AG04450 (cell line): ENCODE data around the gene FLT3. TPM values are rescaled to one million over a fixed set of nuclear protein-coding genes. Genes with fewer than 3 reads are reported as not detected.
"Not testable (repeated sequence)": the region's sequence is repeated elsewhere in the genome, so short reads cannot be mapped to it uniquely, and the experiment has no call there.

Experiments used
- CTCF ChIA-PET: fragments of 300-600, 350-600 bp; formaldehyde crosslinking; extraction: SDS; loops from one replicate; lab custom pipeline; 2022; ENCODE audit warnings: antibody characterized with exemption, inconsistent platforms; lab: Charles Lee
- POLR2A ChIA-PET: fragments of 350-600 bp; formaldehyde crosslinking; extraction: SDS; loops from one replicate; lab custom pipeline; 2021; ENCODE audit warnings: antibody characterized with exemption, inconsistent platforms; lab: Yijun Ruan, JAX
- DNase-seq: peaks from one replicate; pipeline ENCODE4 v3.0.0-alpha.2; 2011; ENCODE audit warnings: low read depth, low spot score
- H3K27ac ChIP-seq: one replicate; pipeline ENCODE4 v1.5.1; 2012; ENCODE audit warnings: low read depth, low read length, control low read depth
- H3K27me3 ChIP-seq: one replicate; pipeline ENCODE4 v1.6.0; 2012; ENCODE audit warnings: low read length; ENCODE audit not compliant: control insufficient read depth, insufficient read depth
- H3K4me3 ChIP-seq: 2 replicates; pipeline ENCODE4 v1.5.1; 2011; ENCODE audit warnings: mild to moderate bottlenecking, low read depth, low read length, control low read depth
- H3K9me3 ChIP-seq: 2 replicates; pipeline ENCODE4 v1.5.1; 2012; ENCODE audit warnings: low read length; ENCODE audit not compliant: control insufficient read depth, insufficient read depth
- polyA plus RNA-seq: library from polyadenylated mRNA; depleted of rRNA; stranded (reverse); fragments of >200 nt; gene quantifications from 2 replicates; pipeline ENCODE4 v1.2.3, GENCODE V29; 2011
- TF ChIP-seq, protein P1 (sequence below): IDR thresholded peaks from 2 replicates; pipeline ENCODE4 v1.5.1; 2011; ENCODE audit warnings: low read depth, low read length, control low read depth, inconsistent platforms

The FLT3 gene
- polyA plus RNA-seq, 1 experiment = 0.01 TPM

DNA sequence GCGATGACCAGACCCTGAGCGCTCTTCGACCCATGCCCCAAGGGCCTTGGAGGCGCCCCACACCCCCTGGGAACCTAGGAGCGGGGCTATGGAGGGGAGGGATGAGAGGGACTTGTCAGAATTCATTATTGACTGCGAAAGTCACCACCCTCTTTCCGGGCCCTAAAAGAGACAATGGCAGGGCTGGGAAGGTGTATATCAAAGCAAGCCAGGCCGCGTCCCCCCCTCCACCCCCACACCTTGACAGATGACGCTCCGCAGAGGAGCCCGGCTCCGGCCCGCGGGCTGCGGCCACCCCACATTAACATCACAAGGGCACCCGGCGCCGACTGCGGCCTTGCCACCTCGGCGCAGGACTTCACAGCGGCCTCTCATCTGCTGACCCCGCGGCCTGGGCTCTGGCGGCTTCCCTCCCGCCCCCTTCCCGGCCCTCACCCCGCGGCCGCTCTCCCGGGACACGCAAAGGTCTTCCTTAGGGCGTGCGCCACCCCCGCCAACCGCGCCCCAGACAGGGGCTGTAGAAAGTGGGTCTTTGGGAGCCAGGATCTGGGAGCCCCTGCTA lies 133.7 kb downstream of the FLT3 start:
- TF ChIP-seq, protein P1, sequence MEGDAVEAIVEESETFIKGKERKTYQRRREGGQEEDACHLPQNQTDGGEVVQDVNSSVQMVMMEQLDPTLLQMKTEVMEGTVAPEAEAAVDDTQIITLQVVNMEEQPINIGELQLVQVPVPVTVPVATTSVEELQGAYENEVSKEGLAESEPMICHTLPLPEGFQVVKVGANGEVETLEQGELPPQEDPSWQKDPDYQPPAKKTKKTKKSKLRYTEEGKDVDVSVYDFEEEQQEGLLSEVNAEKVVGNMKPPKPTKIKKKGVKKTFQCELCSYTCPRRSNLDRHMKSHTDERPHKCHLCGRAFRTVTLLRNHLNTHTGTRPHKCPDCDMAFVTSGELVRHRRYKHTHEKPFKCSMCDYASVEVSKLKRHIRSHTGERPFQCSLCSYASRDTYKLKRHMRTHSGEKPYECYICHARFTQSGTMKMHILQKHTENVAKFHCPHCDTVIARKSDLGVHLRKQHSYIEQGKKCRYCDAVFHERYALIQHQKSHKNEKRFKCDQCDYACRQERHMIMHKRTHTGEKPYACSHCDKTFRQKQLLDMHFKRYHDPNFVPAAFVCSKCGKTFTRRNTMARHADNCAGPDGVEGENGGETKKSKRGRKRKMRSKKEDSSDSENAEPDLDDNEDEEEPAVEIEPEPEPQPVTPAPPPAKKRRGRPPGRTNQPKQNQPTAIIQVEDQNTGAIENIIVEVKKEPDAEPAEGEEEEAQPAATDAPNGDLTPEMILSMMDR = no peak
- CTCF ChIA-PET = no interaction called here
- Histone ChIP-seq H3K27me3 (peaks cover 94% of the 10 kb centered on the region), H3K4me3 (no peak overlapping the region), H3K27ac (no peak overlapping the region), H3K9me3 (no peaks in the 10 kb centered on the region; the same call in 1 of the 2 replicates)
- no peak for DNase-seq
- POLR2A ChIA-PET = no interaction called here

- Histone ChIP-seq H3K27ac (no peak overlapping the region), H3K4me3 (no peak overlapping the region), H3K9me3 (no peaks in the 10 kb centered on the region; the same call in 1 of the 2 replicates), H3K27me3 (peaks cover 94% of the 10 kb centered on the region)
- CTCF ChIA-PET = interaction anchor here (0.6 to 1.8 kb wide), 4 partner anchors 12 to 596 kb away, joined by 3 to 11 read pairs (median 5); no protein-coding TSS in a partner anchor
- DNase-seq = no peak
- TF ChIP-seq, protein P1 = no peak
- POLR2A ChIA-PET = no interaction called here
Measured at GRCh38 chr13:27965740-27966640, 134.4 kb downstream of the FLT3 start.

GRCh38 chr13:27965343-27965739 lies 135.0 kb downstream of the FLT3 start:
- TF ChIP-seq, protein P1 = no peak
- ChIA-PET POLR2A (no interaction called here), CTCF (interaction anchor here (0.6 to 1.8 kb wide), 6 partner anchors 12 to 595 kb away, joined by 3 to 11 read pairs (median 4); no protein-coding TSS in a partner anchor)
- Histone ChIP-seq H3K27ac (no peak overlapping the region), H3K4me3 (no peak overlapping the region), H3K27me3 (peaks cover 93% of the 10 kb centered on the region), H3K9me3 (no peaks in the 10 kb centered on the region; the same call in 1 of the 2 replicates)
- DNase-seq = no peak

DNA sequence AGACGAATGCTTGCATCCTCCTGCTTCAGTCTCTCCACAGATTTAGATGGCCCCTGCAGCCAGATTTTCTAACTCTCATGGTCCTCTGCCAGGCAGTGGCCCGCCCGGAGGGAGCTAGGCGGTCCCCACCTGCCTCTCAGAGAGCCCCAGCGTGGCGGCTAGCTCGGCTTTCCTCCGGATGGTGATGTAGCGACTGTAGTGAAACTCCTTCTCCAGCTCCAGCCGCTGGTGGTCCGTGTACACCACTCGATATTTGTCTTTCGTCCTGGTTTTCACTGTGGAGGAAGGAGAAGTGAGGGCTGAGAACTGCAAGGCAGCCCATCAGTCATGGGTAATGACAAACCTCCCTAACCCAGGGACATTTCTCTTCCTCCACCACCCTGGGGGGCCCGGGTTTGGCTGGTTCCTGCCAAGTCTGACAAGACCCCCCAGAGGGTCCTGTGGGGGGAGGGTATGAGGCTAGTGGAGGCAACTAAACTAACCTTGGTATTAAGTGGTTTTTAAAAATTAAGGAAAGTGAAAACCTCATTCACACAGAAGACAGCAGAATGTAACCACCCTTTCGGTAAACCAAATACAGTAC lies 135.5 kb downstream of the FLT3 start:
- DNase-seq = no peak
- ChIA-PET POLR2A (no interaction called here), CTCF (interaction anchor here (0.6 to 1.8 kb wide), 3 partner anchors 11 to 208 kb away, joined by 4 to 7 read pairs (median 4); no protein-coding TSS in a partner anchor)
- Histone ChIP-seq H3K27me3 (peaks cover 93% of the 10 kb centered on the region), H3K27ac (no peak overlapping the region), H3K4me3 (no peak overlapping the region), H3K9me3 (no peaks in the 10 kb centered on the region; the same call in 1 of the 2 replicates)
- TF ChIP-seq, protein P1 = no peak

DNA sequence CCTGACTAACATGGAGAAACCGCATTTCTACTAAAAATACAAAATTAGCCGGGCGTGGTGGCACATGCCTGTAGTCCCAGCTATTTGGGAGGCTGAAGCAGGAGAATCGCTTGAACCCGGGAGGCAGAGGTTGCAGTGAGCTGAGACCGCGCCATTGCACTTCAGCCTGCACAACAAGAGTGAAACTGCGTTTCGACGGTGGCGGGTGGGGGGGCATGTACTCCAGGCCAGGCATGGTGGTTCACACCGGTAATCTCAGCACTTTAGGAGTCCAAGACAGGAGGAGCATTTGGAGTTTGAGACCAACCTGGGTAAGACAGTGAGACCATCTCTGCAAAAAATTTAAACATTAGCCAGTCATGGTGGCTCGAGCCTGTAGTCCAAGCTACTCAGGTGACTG lies 136.2 kb downstream of the FLT3 start:
- POLR2A ChIA-PET = not testable (repeated sequence)

More for the DNA sequence above, 136.2 kb downstream of the FLT3 start:
- peaks cover 93% of the 10 kb centered on the region for H3K27me3 ChIP-seq
- not testable (repeated sequence) for H3K27ac ChIP-seq, DNase-seq, H3K9me3 ChIP-seq, H3K4me3 ChIP-seq
- CTCF ChIA-PET = interaction anchor here (1.8 kb wide), 1 partner anchor 11 kb away, joined by 7 read pairs; no protein-coding TSS in a partner anchor
